Esophagus muscularis mucosa (tissue), 4 donors: ENCODE measurements around the gene KRT32.
A peak's percentile ranks its signal among the peaks of the same experiment; 100 is the strongest.

ENCODE experiments used
- CTCF ChIP-seq, 3 experiments: fragments of 200-600 bp in 2 of 3; fragments of 450-650 bp in 1 of 3; sonication (generic) in 2 of 3; IDR thresholded peaks; one replicate each; pipeline ENCODE4 v1.5.1; 2017 to 2019; ENCODE audit warnings: antibody characterized with exemption in 3 of 3, mild to moderate bottlenecking in 2 of 3, moderate library complexity in 1 of 3
- EP300 ChIP-seq: sonication (generic); formaldehyde crosslinking; IDR thresholded peaks from one replicate; pipeline ENCODE4 v1.6.1; 2017; ENCODE audit warnings: antibody characterized with exemption
- POLR2AphosphoS5 ChIP-seq, 2 donors: sonication (generic); formaldehyde crosslinking; IDR thresholded peaks; one replicate each; pipeline ENCODE4 v1.6.1; 2017; ENCODE audit warnings: antibody characterized with exemption in 2 of 2

- TF ChIP-seq CTCF (IDR thresholded peaks at IDR 0.05), result no peak
- peak; percentile 65 to 85 for TF ChIP-seq POLR2AphosphoS5 (IDR thresholded peaks at IDR 0.05)
- no peak for TF ChIP-seq EP300
Observed at GRCh38 chr17:41464682-41465081, 2.5 kb downstream of the KRT32 start.
